Natural killer cell treated with Interleukin-12 subunit alpha and Interleukin-12 subunit beta and Interleukin-15 and Interleukin-18, amount 100 ng/mL, for 72 hours (primary cell): ENCODE measurements around the gene TAB3. TPM values are rescaled to one million over a fixed set of nuclear protein-coding genes. Genes with fewer than 3 reads are reported as not detected.
"Not testable (repeated sequence)": the region's sequence is repeated elsewhere in the genome, so short reads cannot be mapped to it uniquely, and the experiment has no call there.

ENCODE experiments used
- ATAC-seq, 2 donors: fragments of 150-1000 bp; cut with Tn5 transposase in 1 of 2; sonication (Bioruptor Pico), chemical (Tn5 transposase) in 1 of 2; 2 replicates each; pipeline ENCODE4 v1.10.0; 2021
- DNase-seq: peaks from one replicate; pipeline ENCODE4 v3.0.0; 2022; ENCODE audit warnings: low spot score
- H3K27ac Mint-ChIP-seq, 2 donors: 1 replicate in 1 of 2; 2 replicates in 1 of 2; pipeline ENCODE4 v1.8.0; 2022; ENCODE audit warnings: mixed read lengths in 2 of 2, mild to moderate bottlenecking in 1 of 2, moderate library complexity in 1 of 2
- H3K27me3 Mint-ChIP-seq, 2 donors: 1 replicate in 1 of 2; 2 replicates in 1 of 2; pipeline ENCODE4 v1.8.0; 2022; ENCODE audit warnings: mixed read lengths in 2 of 2
- H3K36me3 Mint-ChIP-seq: one replicate; pipeline ENCODE4 v1.8.0; 2022; ENCODE audit warnings: mixed read lengths
- H3K4me1 Mint-ChIP-seq, 2 donors: 1 replicate in 1 of 2; 2 replicates in 1 of 2; pipeline ENCODE4 v1.8.0; 2022; ENCODE audit warnings: low read depth in 2 of 2, mixed read lengths in 2 of 2, mild to moderate bottlenecking in 1 of 2
- H3K4me3 Mint-ChIP-seq: one replicate; pipeline ENCODE4 v1.8.0; 2022; ENCODE audit warnings: mixed read lengths
- H3K9me3 Mint-ChIP-seq: 2 replicates; pipeline ENCODE4 v1.8.0; 2022; ENCODE audit warnings: mixed read lengths
- total RNA-seq, 2 donors: library from RNA; stranded (reverse); gene quantifications; one replicate each; pipeline ENCODE4 v1.2.3, GENCODE V29; 2022

The TAB3 gene
- total RNA-seq, 2 donors from 2014 or later: 21.3 to 28.2 TPM

DNA sequence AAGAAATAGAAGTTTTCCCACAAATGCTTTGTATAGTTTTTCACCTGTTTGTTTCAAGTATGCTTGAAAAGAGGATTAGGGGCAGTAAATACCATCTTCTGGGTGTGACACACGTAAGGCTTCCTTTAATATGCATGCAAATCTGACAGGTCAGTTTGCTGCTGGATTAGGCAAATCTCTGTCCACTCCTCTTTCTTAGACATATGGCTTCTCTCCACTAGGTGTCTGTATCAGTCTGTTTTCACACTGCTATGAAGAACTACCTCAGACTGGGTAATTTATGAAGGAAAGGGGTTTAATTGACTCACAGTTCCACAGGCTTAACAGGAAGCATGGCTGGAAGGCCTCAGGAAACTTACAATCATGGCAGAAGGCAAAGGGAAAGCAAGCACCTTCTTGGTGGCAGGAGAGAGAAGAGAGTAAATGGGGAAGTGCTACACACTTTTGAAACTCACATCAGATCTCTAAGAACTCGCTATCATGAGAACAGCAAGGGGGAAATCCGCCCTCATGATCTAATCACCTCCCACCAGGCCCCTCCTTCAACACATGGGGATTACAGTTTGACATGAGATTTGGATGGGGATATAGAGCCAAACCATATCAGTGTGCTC, 66.9 kb downstream of the TAB3 start:
- Mint-ChIP-seq H3K9me3 (no peaks in the 10 kb centered on the region), H3K4me3 (no peak overlapping the region), H3K27me3 (peaks cover 5 to 9% of the 10 kb centered on the region in 2 donors), H3K36me3 (no peaks in the 10 kb centered on the region), H3K27ac (no peak overlapping the region), H3K4me1 (no peaks in the 10 kb centered on the region)
- ATAC-seq (no peak), DNase-seq (no peak)

DNA sequence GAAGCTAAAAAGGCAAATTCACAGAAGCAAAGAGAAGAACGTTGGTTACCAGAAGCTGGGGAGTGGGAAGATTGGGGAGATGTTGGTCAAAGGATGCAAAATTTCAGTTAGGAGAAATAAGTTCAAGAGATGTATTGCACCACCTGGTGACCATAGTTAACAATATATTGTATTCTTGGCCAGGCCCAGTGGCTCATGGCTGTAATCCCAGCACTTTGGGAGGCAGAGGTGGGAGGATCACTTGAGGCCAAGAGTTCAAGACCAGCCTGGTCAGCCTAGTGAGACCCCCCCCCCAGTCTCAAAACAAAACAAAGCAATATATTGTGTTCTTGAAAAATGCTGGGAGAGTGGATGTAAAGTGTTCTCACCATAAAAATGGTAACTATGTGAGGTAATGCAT, 67.9 kb downstream of the TAB3 start:
- Mint-ChIP-seq H3K4me3 (no peak overlapping the region), H3K4me1 (no peaks in the 10 kb centered on the region), H3K9me3 (no peaks in the 10 kb centered on the region), H3K27ac (no peak overlapping the region), H3K36me3 (no peaks in the 10 kb centered on the region), H3K27me3 (peaks cover 5 to 9% of the 10 kb centered on the region in 2 donors)
- ATAC-seq: no peak
- no peak for DNase-seq

DNA sequence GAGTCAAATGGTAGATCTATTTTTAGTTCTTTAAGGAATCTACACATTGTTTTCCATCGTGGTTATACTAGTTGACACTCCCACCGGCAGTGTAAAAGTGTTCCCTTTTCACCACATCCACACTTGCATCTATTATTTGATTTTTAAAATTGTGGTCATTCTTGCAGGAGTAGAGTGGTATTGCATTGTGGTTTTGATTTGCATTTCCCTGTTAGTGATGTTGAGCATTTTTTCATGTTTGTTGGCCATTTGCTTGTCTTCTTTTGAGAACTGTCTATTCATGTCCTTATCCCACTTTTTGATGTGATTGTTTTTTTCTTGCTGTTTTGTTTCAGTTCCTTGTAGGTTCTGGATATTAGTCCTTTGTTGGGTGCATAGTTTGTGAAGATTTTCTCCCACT, 70.0 kb downstream of the TAB3 start:
- Mint-ChIP-seq H3K9me3 (no peaks in the 10 kb centered on the region), H3K27ac (no peak overlapping the region)

DNA sequence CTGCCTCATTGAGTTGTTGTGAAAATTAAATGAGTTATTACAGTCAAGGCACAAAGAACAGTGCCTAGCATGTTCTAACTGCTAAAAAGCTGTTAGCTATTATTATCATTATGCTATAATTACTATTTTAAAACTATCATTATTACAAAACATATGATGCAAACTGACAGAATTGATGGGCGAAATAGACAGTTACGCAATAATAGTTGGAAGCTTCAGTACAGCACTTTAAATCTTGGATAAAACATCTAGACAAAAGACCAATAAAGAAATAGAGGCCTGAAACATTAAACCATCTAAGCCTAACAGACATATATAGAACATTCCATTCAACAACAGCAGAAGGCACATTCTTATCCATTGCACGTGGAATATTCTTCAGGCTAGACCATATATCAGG, 73.0 kb downstream of the TAB3 start:
- no peaks in the 10 kb centered on the region for H3K36me3 Mint-ChIP-seq
- DNase-seq: no peak
- peaks cover 5 to 6% of the 10 kb centered on the region in 2 donors for H3K27me3 Mint-ChIP-seq
- ATAC-seq: no peak
- no peak overlapping the region for H3K4me3 Mint-ChIP-seq
- no peak overlapping the region for H3K27ac Mint-ChIP-seq
- H3K9me3 Mint-ChIP-seq: no peaks in the 10 kb centered on the region
- no peaks in the 10 kb centered on the region for H3K4me1 Mint-ChIP-seq

More for the DNA sequence above, 70.0 kb downstream of the TAB3 start:
- no peaks in the 10 kb centered on the region for H3K36me3 Mint-ChIP-seq
- DNase-seq (no peak), ATAC-seq (no peak)
- no peaks in the 10 kb centered on the region for H3K4me1 Mint-ChIP-seq
- H3K4me3 Mint-ChIP-seq: no peak overlapping the region
- H3K27me3 Mint-ChIP-seq: peaks cover 5 to 9% of the 10 kb centered on the region in 2 donors

DNA sequence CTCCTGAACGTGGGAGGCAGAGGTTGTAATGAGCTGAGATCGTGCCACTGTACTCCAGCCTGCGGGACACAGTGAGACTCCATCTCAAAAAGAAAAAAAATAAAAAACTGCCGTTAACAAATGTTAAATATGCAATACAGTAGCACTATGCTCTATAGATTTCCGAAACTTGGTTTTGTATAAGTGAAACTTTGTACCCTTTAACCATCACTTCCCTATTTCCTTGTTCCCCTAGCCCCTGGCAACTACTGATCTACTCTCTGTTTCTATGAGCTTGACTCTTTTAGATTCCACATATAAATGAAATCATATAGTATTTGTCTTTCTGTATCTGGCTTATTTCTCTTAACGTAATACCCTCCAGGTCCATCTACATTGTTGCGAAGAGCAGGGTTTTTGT, 74.1 kb downstream of the TAB3 start:
- no peak overlapping the region for H3K4me3 Mint-ChIP-seq
- H3K27me3 Mint-ChIP-seq: peaks cover 0 to 6% of the 10 kb centered on the region in 2 donors
- H3K36me3 Mint-ChIP-seq: no peaks in the 10 kb centered on the region
- H3K4me1 Mint-ChIP-seq: no peaks in the 10 kb centered on the region
- no peak overlapping the region for H3K27ac Mint-ChIP-seq
- ATAC-seq: no peak
- DNase-seq: no peak
- H3K9me3 Mint-ChIP-seq: no peaks in the 10 kb centered on the region

DNA sequence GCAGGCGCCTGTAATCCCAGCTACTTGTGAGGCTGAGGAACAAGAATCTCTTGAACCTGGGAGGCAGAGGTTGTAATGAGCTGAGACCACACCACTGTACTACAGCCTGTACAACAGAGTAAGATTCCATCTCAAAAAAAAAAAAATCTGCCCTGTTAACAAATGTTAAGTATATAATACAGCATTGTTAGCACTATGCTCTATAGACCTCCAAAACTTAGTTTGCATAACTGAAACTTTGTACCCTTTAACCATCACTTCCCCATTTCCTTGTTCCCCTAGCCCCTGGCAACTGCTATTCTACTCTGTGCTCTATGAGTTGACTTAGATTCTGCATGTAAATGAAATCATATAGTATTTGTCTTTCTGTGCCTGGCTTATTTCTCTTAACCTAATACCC, 76.7 kb downstream of the TAB3 start:
- Mint-ChIP-seq H3K27ac (no peak overlapping the region), H3K4me3 (no peak overlapping the region), H3K4me1 (no peaks in the 10 kb centered on the region), H3K9me3 (no peaks in the 10 kb centered on the region), H3K27me3 (no peaks in the 10 kb centered on the region), H3K36me3 (no peaks in the 10 kb centered on the region)
- DNase-seq: no peak
- no peak for ATAC-seq

DNA sequence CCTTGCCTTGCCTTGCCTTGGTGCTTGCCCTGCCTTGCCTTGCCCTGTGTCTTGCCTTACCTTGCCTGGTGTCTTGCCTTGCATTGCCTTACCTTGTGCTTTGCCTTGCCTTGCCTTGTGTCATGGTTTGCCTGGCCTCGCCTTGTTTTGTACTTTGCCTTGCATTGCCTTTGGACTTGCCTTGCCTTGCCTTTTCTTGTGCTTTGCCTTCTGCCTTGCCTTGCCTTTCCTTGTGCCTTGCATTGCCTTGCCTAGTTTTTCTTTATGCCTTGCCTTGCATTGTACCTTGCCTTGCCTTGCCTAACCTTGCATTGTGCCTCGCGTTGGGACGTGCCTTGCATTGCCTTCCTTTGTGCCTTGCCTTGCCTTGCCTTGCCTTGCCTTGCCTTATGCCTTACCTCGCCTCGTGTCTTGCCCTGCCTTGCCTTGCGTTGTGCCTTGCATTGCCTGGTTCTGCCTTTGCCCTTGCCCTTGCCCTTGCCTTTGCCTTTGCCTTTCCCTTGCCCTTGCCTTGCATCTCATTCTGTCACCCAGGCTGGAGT, 82.8 kb downstream of the TAB3 start:
- Mint-ChIP-seq H3K27ac (no peak overlapping the region), H3K4me3 (no peak overlapping the region), H3K4me1 (no peaks in the 10 kb centered on the region), H3K9me3 (no peaks in the 10 kb centered on the region), H3K36me3 (no peaks in the 10 kb centered on the region), H3K27me3 (no peaks in the 10 kb centered on the region)
- no peak for ATAC-seq
- no peak for DNase-seq

DNA sequence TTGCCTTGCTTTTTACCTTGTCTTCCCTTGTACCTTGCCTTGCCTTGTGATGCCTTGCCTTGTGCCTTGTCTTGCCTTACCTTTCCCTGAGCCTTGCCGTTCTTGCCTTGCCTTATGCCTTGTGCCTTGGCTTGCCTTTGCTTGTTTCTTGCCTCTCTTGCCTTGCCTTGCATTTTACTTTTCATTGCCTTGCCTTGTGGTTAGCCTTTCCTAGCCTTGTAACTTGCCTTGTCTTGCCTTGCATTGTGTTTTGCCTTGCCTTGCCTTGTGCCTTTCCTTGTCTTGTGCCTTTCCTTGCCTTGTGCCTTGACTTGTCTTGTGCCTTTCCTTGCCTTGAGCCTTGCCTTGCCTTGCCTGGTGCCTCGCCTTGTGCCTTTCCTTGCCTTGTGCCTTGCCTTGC, 84.6 kb downstream of the TAB3 start:
- no peaks in the 10 kb centered on the region for H3K27me3 Mint-ChIP-seq
- no peak for ATAC-seq
- H3K4me1 Mint-ChIP-seq: no peaks in the 10 kb centered on the region
- H3K36me3 Mint-ChIP-seq: no peaks in the 10 kb centered on the region
- no peak overlapping the region for H3K27ac Mint-ChIP-seq
- DNase-seq: no peak
- H3K4me3 Mint-ChIP-seq: no peak overlapping the region
- H3K9me3 Mint-ChIP-seq: no peaks in the 10 kb centered on the region

DNA sequence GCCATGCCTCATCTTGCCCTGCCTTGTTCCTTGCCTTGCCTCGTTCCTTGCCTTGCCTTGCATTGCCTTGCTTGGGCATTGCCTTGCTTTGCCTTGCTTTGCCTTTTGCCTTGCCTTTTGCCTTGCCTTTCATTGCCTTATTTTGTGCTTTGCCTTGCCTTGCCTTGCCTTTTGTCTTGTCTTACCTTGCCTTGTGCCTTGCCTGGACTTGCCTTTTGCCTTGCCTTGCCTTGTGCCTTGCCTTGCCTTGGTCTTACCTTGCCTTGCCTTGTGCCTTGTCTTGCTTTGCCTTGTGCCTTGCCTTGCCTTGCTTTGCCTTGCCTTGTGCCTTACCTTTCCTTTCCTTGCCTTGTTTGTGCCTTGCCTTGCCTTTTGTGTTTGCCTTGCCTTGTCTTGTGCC, 88.2 kb downstream of the TAB3 start:
- no peak overlapping the region for H3K4me3 Mint-ChIP-seq

DNA sequence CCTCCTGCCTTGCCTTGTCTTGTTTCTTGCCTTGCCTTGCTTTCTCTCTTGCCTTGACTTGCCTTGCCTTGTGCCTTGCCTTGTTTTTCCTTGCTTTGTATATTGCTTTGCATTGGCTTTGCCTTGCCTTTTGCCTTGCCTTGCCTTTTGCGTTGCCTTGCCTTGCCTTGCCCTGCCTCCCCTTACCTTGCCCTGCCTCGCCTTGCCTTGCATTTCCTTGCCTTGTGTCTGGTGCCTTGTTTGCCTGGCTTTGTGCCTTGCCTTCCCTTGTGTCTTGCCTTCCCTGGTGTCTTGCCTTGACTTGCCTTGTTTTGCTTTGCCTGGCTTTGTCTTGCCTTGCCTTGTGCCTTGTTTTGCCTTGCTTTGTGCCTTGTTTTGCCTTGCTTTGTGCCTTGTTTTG, 89.7 kb downstream of the TAB3 start:
- H3K36me3 Mint-ChIP-seq: no peaks in the 10 kb centered on the region
- H3K4me3 Mint-ChIP-seq: no peak overlapping the region
- no peaks in the 10 kb centered on the region for H3K27me3 Mint-ChIP-seq
- H3K9me3 Mint-ChIP-seq: peaks cover 15% of the 10 kb centered on the region
- no peaks in the 10 kb centered on the region for H3K4me1 Mint-ChIP-seq
- no peak overlapping the region for H3K27ac Mint-ChIP-seq
- DNase-seq: no peak
- ATAC-seq: no peak

More for the DNA sequence above, 88.2 kb downstream of the TAB3 start:
- Mint-ChIP-seq H3K9me3 (peaks cover 2% of the 10 kb centered on the region), H3K27me3 (no peaks in the 10 kb centered on the region), H3K36me3 (no peaks in the 10 kb centered on the region), H3K27ac (no peak overlapping the region), H3K4me1 (no peaks in the 10 kb centered on the region)
- DNase-seq (no peak), ATAC-seq (no peak)

DNA sequence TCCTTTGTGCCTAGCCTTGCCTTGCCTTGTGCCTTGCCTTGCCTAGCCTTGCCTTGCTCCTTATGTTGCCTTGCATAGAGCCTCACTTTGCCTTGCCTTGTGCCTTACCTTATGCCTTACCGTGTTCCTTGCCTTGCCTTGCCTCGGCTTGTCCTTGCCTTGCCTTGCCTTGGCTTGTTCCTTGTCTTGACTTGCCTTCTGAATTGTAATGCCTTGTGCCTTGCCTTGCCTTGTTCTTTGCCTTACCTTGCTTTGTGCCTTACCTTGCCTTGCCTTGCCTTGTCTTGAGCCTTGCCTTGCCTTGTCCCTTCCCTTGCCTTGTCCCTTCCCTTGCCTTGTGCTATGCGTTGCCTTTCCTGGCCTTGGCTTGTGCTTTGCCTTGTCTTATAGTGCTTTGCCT, 90.2 kb downstream of the TAB3 start:
- Mint-ChIP-seq H3K9me3 (peaks cover 15% of the 10 kb centered on the region), H3K27ac (no peak overlapping the region), H3K27me3 (no peaks in the 10 kb centered on the region), H3K4me3 (no peak overlapping the region), H3K4me1 (no peaks in the 10 kb centered on the region), H3K36me3 (no peaks in the 10 kb centered on the region)
- no peak for ATAC-seq
- DNase-seq: no peak

DNA sequence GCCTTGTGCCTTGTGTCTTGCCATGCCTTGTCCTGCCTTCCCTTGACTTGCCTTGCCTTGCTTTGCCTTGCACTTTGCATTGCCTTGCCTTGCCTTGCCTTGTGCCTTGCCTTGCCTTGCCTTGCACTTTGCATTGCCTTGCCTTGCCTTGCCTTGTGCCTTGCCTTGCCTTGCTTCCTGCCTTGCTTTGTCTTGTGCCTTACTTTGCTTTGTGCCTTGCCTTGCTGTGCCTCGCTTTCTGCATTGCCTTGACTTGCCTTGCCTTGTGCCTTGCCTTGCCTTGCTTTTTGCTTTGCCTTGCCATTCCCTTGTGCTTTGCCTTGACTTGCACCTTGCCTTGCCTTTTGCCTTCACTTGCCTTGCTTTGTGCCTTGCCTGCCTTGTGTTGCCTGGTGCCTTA, 91.8 kb downstream of the TAB3 start:
- not testable (repeated sequence) for DNase-seq, H3K36me3 Mint-ChIP-seq, H3K4me1 Mint-ChIP-seq, H3K27ac Mint-ChIP-seq, H3K4me3 Mint-ChIP-seq, ATAC-seq, H3K27me3 Mint-ChIP-seq
- H3K9me3 Mint-ChIP-seq: peaks cover 21% of the 10 kb centered on the region

DNA sequence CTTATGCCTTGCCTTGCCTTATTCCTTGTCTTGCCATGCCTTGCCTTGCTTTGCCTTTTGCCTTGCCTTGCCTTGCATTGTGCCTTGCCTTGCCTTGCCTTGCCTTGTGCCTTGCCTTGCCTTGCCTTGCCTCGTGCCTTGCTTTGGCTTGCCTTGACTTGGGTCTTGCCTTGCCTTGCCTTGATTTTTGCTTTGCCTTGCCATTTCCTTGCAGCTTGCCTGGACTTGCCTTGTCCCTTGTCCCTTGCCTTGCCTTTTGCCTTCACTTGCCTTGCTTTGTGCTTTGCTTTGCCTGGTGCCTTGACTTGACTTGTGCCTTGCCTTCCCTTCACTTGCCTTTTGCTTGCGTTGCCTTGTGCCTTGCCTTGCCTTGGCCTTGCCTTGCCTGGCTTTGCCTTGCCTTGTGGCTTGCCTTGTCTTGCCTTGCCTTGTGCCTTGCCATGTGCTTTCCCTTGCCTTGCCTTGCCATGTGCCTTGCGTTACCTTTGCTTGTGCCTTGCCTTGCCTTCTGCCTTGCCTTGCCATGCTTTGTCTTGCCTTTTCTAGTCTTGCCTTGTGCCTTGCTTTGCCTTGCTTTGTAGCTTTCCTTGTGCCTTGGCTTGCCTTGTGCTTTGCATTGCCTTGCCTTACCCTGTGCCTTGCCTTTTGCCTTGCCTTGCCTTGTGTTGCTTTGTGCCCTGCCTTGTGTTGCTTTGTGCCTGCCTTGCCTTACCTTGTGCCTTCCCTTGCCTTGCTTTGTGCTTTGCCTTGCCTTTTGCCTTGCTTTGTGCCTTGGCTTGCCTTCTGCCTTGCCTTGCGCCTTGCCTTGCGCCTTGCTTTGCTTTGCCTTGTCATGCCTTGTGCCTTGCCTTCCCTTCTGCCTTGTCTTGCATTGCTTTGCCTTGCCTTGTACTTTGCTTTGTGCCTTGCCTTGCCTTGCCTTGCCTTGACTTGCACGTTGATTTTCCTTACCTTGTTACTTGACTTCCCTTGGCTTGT, 92.8 kb downstream of the TAB3 start:
- Mint-ChIP-seq H3K4me1 (no peaks in the 10 kb centered on the region), H3K9me3 (peaks cover 29% of the 10 kb centered on the region), H3K27me3 (no peaks in the 10 kb centered on the region), H3K36me3 (no peaks in the 10 kb centered on the region), H3K4me3 (no peak overlapping the region), H3K27ac (no peak overlapping the region)
- no peak for DNase-seq
- ATAC-seq: no peak

DNA sequence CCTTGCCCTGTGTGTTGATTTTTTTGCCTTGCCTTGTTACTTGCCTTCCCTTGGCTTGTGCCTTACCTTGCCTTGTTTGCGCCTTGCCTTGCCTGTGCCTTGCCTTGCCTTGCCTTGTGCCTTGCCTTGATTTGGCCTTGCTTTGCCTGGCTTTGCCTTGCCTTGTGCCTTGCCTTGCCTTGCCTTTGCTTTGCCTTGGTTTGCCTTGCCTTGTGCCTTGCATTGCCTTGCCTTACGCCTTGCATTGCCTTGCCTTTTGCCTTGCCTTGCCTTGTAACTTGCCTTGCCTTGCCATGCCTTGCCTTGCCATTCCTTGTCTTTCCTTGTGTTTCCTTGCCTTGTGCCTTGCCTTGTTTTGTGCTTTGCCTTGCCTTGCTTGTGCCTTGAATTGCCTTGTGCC, 94.6 kb downstream of the TAB3 start:
- ATAC-seq (no peak), DNase-seq (no peak)
- Mint-ChIP-seq H3K27me3 (no peaks in the 10 kb centered on the region), H3K4me3 (no peak overlapping the region), H3K27ac (no peak overlapping the region), H3K4me1 (no peaks in the 10 kb centered on the region), H3K9me3 (peaks cover 44% of the 10 kb centered on the region), H3K36me3 (no peaks in the 10 kb centered on the region)
